ENCODE results near the gene TIMM23.

GRCh38 chr10:46026106-46026505, 53.8 kb downstream of the TIMM23 start:
- TF ChIP-seq CTCF (IDR thresholded peaks at IDR 0.05; ENCODE audit: insufficient read depth, low read length, poor library complexity, severe bottlenecking) = no peak
- TF ChIP-seq EZH2phosphoT487 (conservative IDR thresholded peaks at IDR 0.05; ENCODE audit: low read length) = no peak
